ENCODE data around the gene NPBWR2. TPM values are rescaled to one million over a fixed set of nuclear protein-coding genes. Genes with fewer than 3 reads are reported as not detected.
"Not testable (repeated sequence)": the region's sequence is repeated elsewhere in the genome, so short reads cannot be mapped to it uniquely, and the experiment has no call there.

NPBWR2 gene
- total RNA-seq, 4 donors from 2014 or later, result not detected

DNA sequence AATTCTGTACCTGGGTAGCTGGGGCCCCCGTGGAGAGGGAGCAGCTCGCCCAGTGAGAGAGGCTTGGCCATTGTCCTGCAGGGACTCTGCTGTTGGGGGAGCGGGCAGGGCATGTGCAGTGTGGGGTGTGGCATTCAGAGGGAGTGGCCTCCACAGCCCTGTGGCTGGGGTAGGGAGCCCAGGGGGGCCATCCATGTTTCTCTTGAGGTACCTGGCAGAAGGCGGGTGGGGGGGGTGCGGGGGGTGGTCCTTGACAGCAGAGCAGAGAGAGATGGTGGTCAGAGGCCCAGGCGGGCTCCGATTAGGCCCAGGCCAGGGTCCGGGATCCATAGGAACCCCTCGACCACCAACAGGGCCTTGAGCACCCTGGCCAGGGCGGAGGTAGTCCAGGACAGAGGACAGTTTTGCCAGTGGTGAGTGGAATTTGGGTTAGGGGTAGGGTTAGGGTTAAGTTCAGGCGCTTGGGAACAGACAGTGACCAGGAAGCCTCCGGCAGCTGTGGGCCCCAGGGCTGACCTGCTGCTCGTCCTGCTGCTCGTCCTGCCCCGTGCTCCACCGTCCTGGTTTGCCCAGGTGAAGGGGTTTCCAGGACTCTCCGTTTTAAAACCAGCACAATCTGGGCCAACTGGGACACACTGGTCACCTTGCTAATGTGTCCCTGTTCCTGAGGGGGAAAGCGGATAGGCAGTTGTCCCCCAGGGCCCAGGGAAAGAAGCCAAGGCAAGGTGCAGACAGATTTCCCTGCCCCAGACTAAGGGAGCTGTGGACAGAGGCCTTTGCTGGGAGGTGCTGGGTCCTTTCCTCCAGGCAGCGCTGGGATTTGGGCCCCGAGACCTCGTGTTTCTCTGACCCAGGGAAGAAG is 32.1 kb upstream of the NPBWR2 start:
- intact Hi-C loops (cut with DNase I; ENCODE audit: low total_unique reads), result no loop called here
- WGBS, 2 donors, result 80% methylated on average over 20 of the region's 21 CpGs
- TF ChIP-seq POLR2A (IDR thresholded peaks at IDR 0.05), result no peak
- TF ChIP-seq, protein P1, sequence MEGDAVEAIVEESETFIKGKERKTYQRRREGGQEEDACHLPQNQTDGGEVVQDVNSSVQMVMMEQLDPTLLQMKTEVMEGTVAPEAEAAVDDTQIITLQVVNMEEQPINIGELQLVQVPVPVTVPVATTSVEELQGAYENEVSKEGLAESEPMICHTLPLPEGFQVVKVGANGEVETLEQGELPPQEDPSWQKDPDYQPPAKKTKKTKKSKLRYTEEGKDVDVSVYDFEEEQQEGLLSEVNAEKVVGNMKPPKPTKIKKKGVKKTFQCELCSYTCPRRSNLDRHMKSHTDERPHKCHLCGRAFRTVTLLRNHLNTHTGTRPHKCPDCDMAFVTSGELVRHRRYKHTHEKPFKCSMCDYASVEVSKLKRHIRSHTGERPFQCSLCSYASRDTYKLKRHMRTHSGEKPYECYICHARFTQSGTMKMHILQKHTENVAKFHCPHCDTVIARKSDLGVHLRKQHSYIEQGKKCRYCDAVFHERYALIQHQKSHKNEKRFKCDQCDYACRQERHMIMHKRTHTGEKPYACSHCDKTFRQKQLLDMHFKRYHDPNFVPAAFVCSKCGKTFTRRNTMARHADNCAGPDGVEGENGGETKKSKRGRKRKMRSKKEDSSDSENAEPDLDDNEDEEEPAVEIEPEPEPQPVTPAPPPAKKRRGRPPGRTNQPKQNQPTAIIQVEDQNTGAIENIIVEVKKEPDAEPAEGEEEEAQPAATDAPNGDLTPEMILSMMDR (IDR thresholded peaks at IDR 0.05), result no peak
- peak in 1 of 2 donors; percentile 79 for DNase-seq (ENCODE audit: low spot score in 2 of 2)
- H3K4me3 ChIP-seq (ENCODE audit: low read depth, poor library complexity, severe bottlenecking), result no peak overlapping the region

DNA sequence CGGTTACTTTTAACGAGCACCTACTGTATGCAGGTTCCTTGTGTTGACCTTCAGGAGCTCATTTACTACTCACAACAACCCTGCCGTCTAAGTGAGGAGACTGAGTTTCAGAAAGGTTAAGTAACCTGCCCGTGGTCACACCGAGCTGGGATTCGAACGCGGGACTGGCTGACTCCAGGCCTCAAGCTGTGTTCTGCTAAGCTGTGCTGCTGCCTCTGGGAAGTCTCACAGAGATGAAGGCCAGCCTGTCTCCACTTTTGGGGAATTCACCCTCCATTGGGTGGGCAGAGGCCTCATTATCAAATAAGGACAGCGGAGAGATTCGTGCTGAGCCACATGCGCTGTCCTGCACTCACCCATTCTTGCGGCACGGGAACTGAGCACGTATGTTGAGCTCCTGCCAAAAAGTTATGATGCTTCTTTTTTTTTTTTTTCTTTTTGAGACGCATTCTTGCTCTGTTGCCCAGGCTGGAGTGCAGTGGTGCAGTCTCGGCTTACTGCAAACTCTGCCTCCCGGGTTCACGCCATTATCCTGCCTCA is 31.0 kb upstream of the NPBWR2 start:
- no peak overlapping the region for H3K4me3 ChIP-seq (ENCODE audit: low read depth, poor library complexity, severe bottlenecking)
- TF ChIP-seq, protein P1 (IDR thresholded peaks at IDR 0.05), result no peak
- TF ChIP-seq POLR2A (IDR thresholded peaks at IDR 0.05), result no peak
- DNase-seq (ENCODE audit: low spot score in 2 of 2), result peak in 1 of 2 donors; percentile 64
- 77 to 79% methylated on average over 18 of the region's 18 CpGs for WGBS, 2 donors
- intact Hi-C loops (cut with DNase I; ENCODE audit: low total_unique reads), result no loop called here

DNA sequence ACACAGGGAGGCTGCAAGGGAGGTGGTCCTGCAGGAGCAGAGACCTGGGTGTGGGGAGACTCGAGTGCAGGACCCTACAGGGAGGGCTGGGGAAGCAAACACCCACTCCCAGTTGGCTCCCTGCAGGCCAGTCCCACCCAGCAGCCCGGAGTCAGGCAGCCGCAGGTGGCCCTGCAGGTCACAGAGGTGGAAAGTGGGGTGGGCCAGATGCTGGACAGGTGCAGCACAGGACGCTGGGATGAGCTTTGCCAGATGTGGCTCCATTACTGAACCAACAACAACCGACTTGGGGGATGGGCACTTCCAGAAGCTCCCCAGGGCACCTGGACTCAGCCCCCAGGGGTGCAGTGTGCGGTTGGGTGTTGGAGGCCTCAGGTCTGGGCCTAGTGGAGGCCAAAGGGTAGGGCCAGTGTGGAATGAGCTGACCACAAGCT is 30.2 kb upstream of the NPBWR2 start:
- peak in 1 of 2 donors; percentile 76 for DNase-seq (ENCODE audit: low spot score in 2 of 2)
- intact Hi-C loops (cut with DNase I; ENCODE audit: low total_unique reads), result no loop called here
- TF ChIP-seq POLR2A (IDR thresholded peaks at IDR 0.05), result no peak
- TF ChIP-seq, protein P1 (IDR thresholded peaks at IDR 0.05), result no peak
- no peak overlapping the region for H3K4me3 ChIP-seq (ENCODE audit: low read depth, poor library complexity, severe bottlenecking)
- WGBS, 2 donors, result 56 to 70% methylated on average over 6 of the region's 6 CpGs

DNA sequence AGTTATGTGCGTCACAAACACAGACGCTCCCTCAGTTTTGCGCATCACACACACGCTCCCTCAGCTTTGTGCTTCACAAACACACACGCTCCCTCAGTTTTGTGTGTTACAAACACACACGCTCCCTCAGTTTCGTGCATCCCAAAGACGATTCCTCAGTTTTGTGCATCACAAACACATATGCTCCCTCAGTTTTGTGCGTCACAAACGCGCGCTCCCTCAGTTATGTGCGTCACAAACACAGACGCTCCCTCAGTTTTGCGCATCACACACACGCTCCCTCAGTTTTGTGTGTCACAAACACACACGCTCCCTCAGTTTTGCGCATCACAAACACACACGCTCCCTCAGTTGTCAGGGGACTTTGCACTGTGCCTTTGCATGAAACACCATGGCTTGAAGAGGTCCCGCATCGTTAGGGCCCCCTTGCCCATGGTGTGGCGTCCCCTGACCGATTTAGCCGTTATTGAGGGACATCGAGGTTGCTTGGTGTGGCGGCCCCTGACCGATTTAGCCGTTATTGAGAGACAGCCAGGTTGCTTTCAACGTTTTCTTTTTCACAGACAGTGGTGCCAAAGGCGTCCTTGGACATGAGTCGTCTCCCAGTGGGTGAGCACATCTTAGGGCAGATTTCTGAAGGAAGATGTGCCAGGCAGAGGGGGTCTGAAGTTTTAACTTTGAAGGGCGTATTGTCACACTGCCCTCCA is 28.8 kb upstream of the NPBWR2 start:
- no peak for TF ChIP-seq POLR2A (IDR thresholded peaks at IDR 0.05)
- TF ChIP-seq, protein P1 (IDR thresholded peaks at IDR 0.05), result no peak
- 80 to 84% methylated on average over 32 of the region's 32 CpGs for WGBS, 2 donors
- intact Hi-C loops (cut with DNase I; ENCODE audit: low total_unique reads), result no loop called here
- DNase-seq (ENCODE audit: low spot score in 2 of 2), result peak in 1 of 2 donors; percentile 39
- no peak overlapping the region for H3K4me3 ChIP-seq (ENCODE audit: low read depth, poor library complexity, severe bottlenecking)

DNA sequence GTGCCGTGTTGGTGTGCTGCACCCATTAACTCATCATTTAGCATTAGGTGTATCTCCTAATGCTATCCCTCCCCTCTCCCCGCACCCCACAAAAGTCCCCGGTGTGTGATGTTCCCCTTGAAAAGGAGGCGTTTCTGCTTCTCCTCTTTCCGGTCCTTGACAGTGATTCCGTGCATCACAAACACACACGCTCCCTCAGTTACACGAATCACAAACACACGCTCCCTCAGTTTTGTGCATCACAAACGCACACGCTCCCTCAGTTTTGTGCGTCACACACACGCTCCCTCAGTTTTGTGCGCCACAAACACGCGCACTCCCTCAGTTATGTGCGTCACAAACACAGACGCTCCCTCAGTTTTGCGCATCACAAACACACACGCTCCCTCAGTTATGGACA is 27.4 kb upstream of the NPBWR2 start:
- peak in 1 of 2 donors; percentile 42 for DNase-seq (ENCODE audit: low spot score in 2 of 2)
- intact Hi-C loops (cut with DNase I; ENCODE audit: low total_unique reads), result not testable (repeated sequence)
- 70 to 74% methylated on average over 20 of the region's 20 CpGs for WGBS, 2 donors

DNA sequence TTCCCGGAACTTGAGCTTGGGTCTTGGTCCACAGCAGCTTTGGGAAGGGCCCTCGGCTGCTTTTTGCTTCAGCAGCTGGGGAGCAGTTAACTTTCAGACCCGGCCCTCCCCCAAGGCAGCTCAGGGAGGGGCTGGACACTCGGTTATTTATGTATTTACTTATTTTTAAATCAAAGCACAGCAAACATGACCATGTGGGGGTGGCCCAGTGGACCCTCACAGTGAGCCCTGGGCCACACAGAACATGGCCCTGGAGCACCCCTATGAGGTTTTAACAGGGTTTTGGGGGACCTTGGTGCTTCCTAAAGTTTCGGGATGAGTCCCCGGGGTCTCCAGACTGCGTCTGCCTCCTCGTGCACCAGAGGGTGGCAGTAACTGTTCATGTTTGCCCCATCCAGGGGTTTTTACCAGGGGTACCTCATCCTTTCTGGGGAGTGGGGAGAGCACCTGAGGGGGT is 26.6 kb upstream of the NPBWR2 start:
- 47 to 49% methylated on average over 8 of the region's 8 CpGs for WGBS, 2 donors
- intact Hi-C loops (cut with DNase I; ENCODE audit: low total_unique reads), result no loop called here
- DNase-seq (ENCODE audit: low spot score in 2 of 2), result peak in 1 of 2 donors; percentile 69
- TF ChIP-seq POLR2A (IDR thresholded peaks at IDR 0.05), result no peak
- TF ChIP-seq, protein P1 (IDR thresholded peaks at IDR 0.05), result no peak
- H3K4me3 ChIP-seq (ENCODE audit: low read depth, poor library complexity, severe bottlenecking), result no peak overlapping the region

More for the DNA sequence above, 27.4 kb upstream of the NPBWR2 start:
- H3K4me3 ChIP-seq (ENCODE audit: low read depth, poor library complexity, severe bottlenecking), result not testable (repeated sequence)

Data from lower leg skin (tissue), 4 donors.